HG03097 (cell line): ENCODE measurements around the gene RIIAD1.

ENCODE experiments used
- ATAC-seq: cut with Tn5 transposase; IDR thresholded peaks from one replicate; pipeline ENCODE4 v1.9.1; 2021; ENCODE audit not compliant: unreplicated experiment, low FRiP score

Gene RIIAD1

GRCh38 chr1:151710187-151710840 lies 11.0 kb upstream of the RIIAD1 start:
- no peak for ATAC-seq

- ATAC-seq, result no peak
Measured at GRCh38 chr1:151711044-151711800, 10.1 kb upstream of the RIIAD1 start.

GRCh38 chr1:151711951-151712350 lies 9.4 kb upstream of the RIIAD1 start:
- ATAC-seq, result no peak

- ATAC-seq, result no peak
Measured at GRCh38 chr1:151713044-151713443, 8.3 kb upstream of the RIIAD1 start.

- ATAC-seq, result no peak
Measured at GRCh38 chr1:151713874-151714273, 7.4 kb upstream of the RIIAD1 start.

GRCh38 chr1:151714820-151715725 lies 6.2 kb upstream of the RIIAD1 start:
- ATAC-seq, result no peak

GRCh38 chr1:151715726-151716404 lies 5.5 kb upstream of the RIIAD1 start:
- no peak for ATAC-seq

- no peak for ATAC-seq
Measured at GRCh38 chr1:151716405-151716762, 4.9 kb upstream of the RIIAD1 start.

- ATAC-seq, result no peak
Measured at GRCh38 chr1:151716771-151717631, 4.3 kb upstream of the RIIAD1 start, which contains the start of gene CELF3. Gene CELF3 (minus strand): TSS chr1:151716803. CDS start chr1:151716020, 783 bp downstream.

- ATAC-seq, result no peak
Measured at GRCh38 chr1:151718011-151718431, 3.3 kb upstream of the RIIAD1 start.

GRCh38 chr1:151718666-151719065 lies 2.7 kb upstream of the RIIAD1 start:
- ATAC-seq, result no peak

GRCh38 chr1:151720125-151720524 lies 1.2 kb upstream of the RIIAD1 start:
- ATAC-seq, result no peak

- no peak for ATAC-seq
Measured at GRCh38 chr1:151720554-151720953, 768 bp upstream of the RIIAD1 start.

- no peak for ATAC-seq
Measured at GRCh38 chr1:151721788-151722510, 627 bp downstream of the RIIAD1 start.

GRCh38 chr1:151723726-151724370 lies 2.5 kb downstream of the RIIAD1 start:
- ATAC-seq, result no peak

GRCh38 chr1:151728151-151729054 lies 7.1 kb downstream of the RIIAD1 start:
- ATAC-seq, result no peak

- no peak for ATAC-seq
Measured at GRCh38 chr1:151729157-151729965, 8.0 kb downstream of the RIIAD1 start.
